Peyer's patch (tissue), 4 donors: ENCODE measurements around the gene FNIP1.

Source experiments
- POLR2A ChIP-seq, 2 donors: fragments of 450-650 bp; IDR thresholded peaks; one replicate each; pipeline ENCODE4 v1.5.1; 2017; ENCODE audit warnings: antibody characterized with exemption in 2 of 2, mild to moderate bottlenecking in 2 of 2, moderate library complexity in 2 of 2
- TF ChIP-seq, protein P1 (sequence below), 6 experiments: fragments of 450-650 bp in 4 of 6; fragments of 200-600 bp in 2 of 6; sonication (generic) in 1 of 6; IDR thresholded peaks; one replicate each; pipeline ENCODE4 v1.5.1; 2017 to 2019; ENCODE audit warnings: antibody characterized with exemption in 6 of 6, mild to moderate bottlenecking in 3 of 6, moderate library complexity in 1 of 6

DNA sequence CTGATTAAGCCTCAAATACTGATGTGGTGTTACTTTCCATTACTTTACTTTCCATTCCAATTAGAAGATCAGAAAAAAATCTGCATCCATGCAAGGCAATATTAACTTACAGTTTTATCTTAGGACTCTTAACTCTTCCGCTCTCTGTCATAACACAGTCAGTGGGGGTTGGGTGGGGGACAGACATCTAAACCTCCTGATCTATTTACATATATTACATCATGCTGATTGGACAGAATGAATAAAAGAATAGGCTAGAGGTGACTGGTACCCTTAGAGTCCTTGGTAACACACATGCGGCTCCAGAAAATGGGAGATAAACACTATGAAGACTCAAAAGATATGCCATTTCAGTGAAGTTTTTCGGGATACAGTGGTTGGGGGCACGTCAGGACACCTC lies 189.4 kb downstream of the FNIP1 start:
- no peak for TF ChIP-seq POLR2A (IDR thresholded peaks at IDR 0.05)
- TF ChIP-seq, protein P1, sequence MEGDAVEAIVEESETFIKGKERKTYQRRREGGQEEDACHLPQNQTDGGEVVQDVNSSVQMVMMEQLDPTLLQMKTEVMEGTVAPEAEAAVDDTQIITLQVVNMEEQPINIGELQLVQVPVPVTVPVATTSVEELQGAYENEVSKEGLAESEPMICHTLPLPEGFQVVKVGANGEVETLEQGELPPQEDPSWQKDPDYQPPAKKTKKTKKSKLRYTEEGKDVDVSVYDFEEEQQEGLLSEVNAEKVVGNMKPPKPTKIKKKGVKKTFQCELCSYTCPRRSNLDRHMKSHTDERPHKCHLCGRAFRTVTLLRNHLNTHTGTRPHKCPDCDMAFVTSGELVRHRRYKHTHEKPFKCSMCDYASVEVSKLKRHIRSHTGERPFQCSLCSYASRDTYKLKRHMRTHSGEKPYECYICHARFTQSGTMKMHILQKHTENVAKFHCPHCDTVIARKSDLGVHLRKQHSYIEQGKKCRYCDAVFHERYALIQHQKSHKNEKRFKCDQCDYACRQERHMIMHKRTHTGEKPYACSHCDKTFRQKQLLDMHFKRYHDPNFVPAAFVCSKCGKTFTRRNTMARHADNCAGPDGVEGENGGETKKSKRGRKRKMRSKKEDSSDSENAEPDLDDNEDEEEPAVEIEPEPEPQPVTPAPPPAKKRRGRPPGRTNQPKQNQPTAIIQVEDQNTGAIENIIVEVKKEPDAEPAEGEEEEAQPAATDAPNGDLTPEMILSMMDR (IDR thresholded peaks at IDR 0.05), result no peak
